ENCODE measurements around the gene POLG2.
A peak's percentile ranks its signal among the peaks of the same experiment; 100 is the strongest.

DNA sequence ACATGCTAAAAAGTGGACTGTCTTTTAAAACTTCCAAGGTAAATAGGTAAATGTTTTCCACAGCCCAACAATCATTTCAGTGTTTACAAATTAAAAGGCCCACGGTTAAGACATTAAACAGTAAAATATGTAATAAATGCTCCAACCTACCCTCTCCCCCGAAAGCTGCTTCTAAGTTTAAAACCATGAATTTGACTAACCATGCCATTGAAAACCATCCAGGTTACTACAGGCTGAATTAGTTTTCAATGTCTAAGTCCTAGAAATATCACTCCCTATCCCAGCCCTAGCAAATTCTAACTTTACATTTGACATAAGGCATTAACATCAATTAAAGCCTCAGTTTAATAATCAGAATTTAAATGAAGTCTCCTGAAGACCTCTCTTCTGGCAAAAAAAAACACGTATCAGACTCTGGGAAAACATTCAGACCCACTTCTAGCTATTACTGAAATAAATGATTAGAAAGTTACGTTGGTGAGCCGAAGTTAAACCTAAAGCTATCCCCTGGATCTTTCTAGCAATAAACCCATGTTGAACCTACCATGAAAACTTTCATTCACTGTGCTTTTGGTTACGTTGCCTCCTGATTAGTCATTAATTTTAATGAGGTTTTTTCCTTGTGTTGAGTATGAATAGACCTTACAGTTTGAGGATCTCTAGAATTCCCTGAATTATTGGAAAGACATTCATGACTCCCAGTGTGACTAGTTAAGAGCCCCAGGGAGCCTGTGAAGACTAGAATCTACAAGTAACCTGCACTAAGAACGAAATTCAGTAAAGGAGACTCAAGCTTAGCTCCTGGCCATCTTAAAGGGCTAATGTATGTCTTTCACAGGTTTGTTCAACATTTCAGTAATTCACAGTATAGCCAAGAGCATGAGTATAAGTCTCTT, 1.7 kb upstream of the POLG2 start:
- no peak for TF ChIP-seq EZH2 (IDR thresholded peaks at IDR 0.05; ENCODE audit: borderline replicate concordance, low read depth, low read length, severe bottlenecking)
- TF ChIP-seq, protein P1, sequence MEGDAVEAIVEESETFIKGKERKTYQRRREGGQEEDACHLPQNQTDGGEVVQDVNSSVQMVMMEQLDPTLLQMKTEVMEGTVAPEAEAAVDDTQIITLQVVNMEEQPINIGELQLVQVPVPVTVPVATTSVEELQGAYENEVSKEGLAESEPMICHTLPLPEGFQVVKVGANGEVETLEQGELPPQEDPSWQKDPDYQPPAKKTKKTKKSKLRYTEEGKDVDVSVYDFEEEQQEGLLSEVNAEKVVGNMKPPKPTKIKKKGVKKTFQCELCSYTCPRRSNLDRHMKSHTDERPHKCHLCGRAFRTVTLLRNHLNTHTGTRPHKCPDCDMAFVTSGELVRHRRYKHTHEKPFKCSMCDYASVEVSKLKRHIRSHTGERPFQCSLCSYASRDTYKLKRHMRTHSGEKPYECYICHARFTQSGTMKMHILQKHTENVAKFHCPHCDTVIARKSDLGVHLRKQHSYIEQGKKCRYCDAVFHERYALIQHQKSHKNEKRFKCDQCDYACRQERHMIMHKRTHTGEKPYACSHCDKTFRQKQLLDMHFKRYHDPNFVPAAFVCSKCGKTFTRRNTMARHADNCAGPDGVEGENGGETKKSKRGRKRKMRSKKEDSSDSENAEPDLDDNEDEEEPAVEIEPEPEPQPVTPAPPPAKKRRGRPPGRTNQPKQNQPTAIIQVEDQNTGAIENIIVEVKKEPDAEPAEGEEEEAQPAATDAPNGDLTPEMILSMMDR (IDR thresholded peaks at IDR 0.05; ENCODE audit: extremely low read depth in 1 of 2, insufficient read depth in 1 of 2, low read depth in 1 of 2, low read length in 2 of 2), result no peak
- TF ChIP-seq JUN (IDR thresholded peaks at IDR 0.05; ENCODE audit: borderline replicate concordance, insufficient read depth, insufficient read length, low read depth), result no peak
- peak; percentile 45 for TF ChIP-seq POLR2AphosphoS5 (IDR thresholded peaks at IDR 0.05; ENCODE audit: insufficient read depth, low read depth, low read length)

Data from endothelial cell of umbilical vein (primary cell).